Stimulated activated naive CD8-positive, alpha-beta T cell treated with anti-CD3 and anti-CD28 coated beads, Interleukin-15, amount 100 ng/mL, for 72 hours (primary cell): ENCODE measurements around the gene GALNS.
"Not testable (repeated sequence)": the region's sequence is repeated elsewhere in the genome, so short reads cannot be mapped to it uniquely, and the experiment has no call there.

Experiments used
- ATAC-seq: fragments of 150-1000 bp; cut with Tn5 transposase; 2 replicates; pipeline ENCODE4 v1.10.0; 2021; ENCODE audit warnings: mild to moderate bottlenecking, moderate library complexity
- DNase-seq, 2 donors: peaks; one replicate each; pipeline ENCODE4 v3.0.0; 2021 to 2022
- H3K27ac Mint-ChIP-seq, 2 donors: one replicate each; pipeline ENCODE4 v1.8.0; 2022; ENCODE audit warnings: mild to moderate bottlenecking in 2 of 2, mixed read lengths in 2 of 2, moderate library complexity in 2 of 2
- H3K27me3 Mint-ChIP-seq: one replicate; pipeline ENCODE4 v1.8.0; 2022; ENCODE audit warnings: mixed read lengths
- H3K4me1 Mint-ChIP-seq: one replicate; pipeline ENCODE4 v1.8.0; 2022; ENCODE audit warnings: mild to moderate bottlenecking, mixed read lengths
- H3K4me3 Mint-ChIP-seq, 2 donors: one replicate each; pipeline ENCODE4 v1.8.0; 2022; ENCODE audit warnings: mild to moderate bottlenecking in 2 of 2, mixed read lengths in 2 of 2, moderate library complexity in 1 of 2
- H3K9me3 Mint-ChIP-seq, 2 donors: one replicate each; pipeline ENCODE4 v1.8.0; 2022; ENCODE audit warnings: mixed read lengths in 2 of 2

The GALNS gene

GRCh38 chr16:88789594-88789993 lies 67.2 kb downstream of the GALNS start:
- ATAC-seq (no peak), DNase-seq (no peak)
- peaks cover 53% of the 10 kb centered on the region for H3K4me1 Mint-ChIP-seq
- H3K27ac Mint-ChIP-seq, result no peak overlapping the region
- H3K27me3 Mint-ChIP-seq, result no peaks in the 10 kb centered on the region
- H3K4me3 Mint-ChIP-seq, result peak overlapping the region in 1 of 2 donors; percentile 36
- no peaks in the 10 kb centered on the region for H3K9me3 Mint-ChIP-seq

- DNase-seq, H3K27ac Mint-ChIP-seq, ATAC-seq, H3K9me3 Mint-ChIP-seq, H3K27me3 Mint-ChIP-seq, H3K4me3 Mint-ChIP-seq: not testable (repeated sequence)
- H3K4me1 Mint-ChIP-seq, result peaks cover 52% of the 10 kb centered on the region
These were observed 68.0 kb downstream of the GALNS start for GRCh38 chr16:88788749-88789148.

- Mint-ChIP-seq H3K27me3 (no peaks in the 10 kb centered on the region), H3K9me3 (no peaks in the 10 kb centered on the region), H3K27ac (no peak overlapping the region), H3K4me3 (no peak overlapping the region), H3K4me1 (peaks cover 52% of the 10 kb centered on the region)
- DNase-seq (no peak), ATAC-seq (no peak)
These were observed 69.0 kb downstream of the GALNS start for GRCh38 chr16:88787579-88788314.

GRCh38 chr16:88785106-88785924 lies 71.4 kb downstream of the GALNS start, which contains the start of gene PIEZO1:
PIEZO1 (minus strand) TSS chr16:88785220; CDS start chr16:88784964, 256 bp downstream.
- H3K27ac Mint-ChIP-seq, result peak within 1 kb of the TSS; percentile 90 to 91
- no peaks in the 10 kb centered on the region for H3K9me3 Mint-ChIP-seq
- DNase-seq, result peak; percentile 68 to 77

GRCh38 chr16:88784856-88785105 lies 72.0 kb downstream of the GALNS start:
- Mint-ChIP-seq H3K4me1 (peaks cover 52% of the 10 kb centered on the region), H3K9me3 (no peaks in the 10 kb centered on the region), H3K4me3 (peak overlapping the region in 1 of 2 donors; percentile 33), H3K27me3 (no peaks in the 10 kb centered on the region), H3K27ac (no peak overlapping the region)
- ATAC-seq, result peak; percentile 27
- DNase-seq, result no peak

More at GRCh38 chr16:88785106-88785924, 71.4 kb downstream of the GALNS start, which contains the start of gene PIEZO1:
- ATAC-seq, result peak; percentile 29
- Mint-ChIP-seq H3K4me1 (peaks cover 52% of the 10 kb centered on the region), H3K4me3 (peak within 1 kb of the TSS; percentile 74 to 86), H3K27me3 (no peaks in the 10 kb centered on the region)

- Mint-ChIP-seq H3K27me3 (no peaks in the 10 kb centered on the region), H3K27ac (peak overlapping the region; percentile 90 to 91), H3K9me3 (no peaks in the 10 kb centered on the region), H3K4me3 (peak overlapping the region; percentile 66 to 86), H3K4me1 (peaks cover 52% of the 10 kb centered on the region)
- peak; percentile 34 for ATAC-seq
- peak in 1 of 2 donors; percentile 55 for DNase-seq
These were observed 72.5 kb downstream of the GALNS start for GRCh38 chr16:88784074-88784855.

- Mint-ChIP-seq H3K27ac (peak overlapping the region; percentile 88 to 90), H3K4me1 (peaks cover 58% of the 10 kb centered on the region), H3K4me3 (peak overlapping the region; percentile 66 to 67), H3K9me3 (no peaks in the 10 kb centered on the region), H3K27me3 (no peaks in the 10 kb centered on the region)
- no peak for ATAC-seq
- DNase-seq, result no peak
These were observed 73.2 kb downstream of the GALNS start for GRCh38 chr16:88783391-88784073.

- DNase-seq (peak in 1 of 2 donors; percentile 78), ATAC-seq (peak; percentile 78)
- Mint-ChIP-seq H3K4me3 (peak overlapping the region; percentile 66 to 67), H3K4me1 (peaks cover 66% of the 10 kb centered on the region), H3K9me3 (no peaks in the 10 kb centered on the region), H3K27me3 (no peaks in the 10 kb centered on the region), H3K27ac (peak overlapping the region; percentile 28)
These were observed 74.0 kb downstream of the GALNS start for GRCh38 chr16:88782454-88783390.

- H3K4me1 Mint-ChIP-seq, result peaks cover 73% of the 10 kb centered on the region
- DNase-seq (peak in 1 of 2 donors; percentile 64), ATAC-seq (peak; percentile 67)
- no peaks in the 10 kb centered on the region for H3K27me3 Mint-ChIP-seq
- H3K27ac Mint-ChIP-seq, result peak overlapping the region in 1 of 2 donors; percentile 84
- H3K4me3 Mint-ChIP-seq, result peak overlapping the region; percentile 66 to 67
- no peaks in the 10 kb centered on the region for H3K9me3 Mint-ChIP-seq
These were observed 75.3 kb downstream of the GALNS start for GRCh38 chr16:88781140-88782077.

GRCh38 chr16:88780142-88781062 lies 76.3 kb downstream of the GALNS start:
- H3K27me3 Mint-ChIP-seq, result no peaks in the 10 kb centered on the region
- H3K27ac Mint-ChIP-seq, result peak overlapping the region; percentile 69 to 83
- DNase-seq, result no peak
- peak overlapping the region; percentile 66 to 67 for H3K4me3 Mint-ChIP-seq
- no peak for ATAC-seq
- H3K9me3 Mint-ChIP-seq, result no peaks in the 10 kb centered on the region
- peaks cover 69% of the 10 kb centered on the region for H3K4me1 Mint-ChIP-seq

GRCh38 chr16:88779406-88780141 lies 77.2 kb downstream of the GALNS start:
- Mint-ChIP-seq H3K4me3 (peak overlapping the region; percentile 66 to 67), H3K4me1 (peaks cover 71% of the 10 kb centered on the region), H3K9me3 (no peaks in the 10 kb centered on the region), H3K27me3 (no peaks in the 10 kb centered on the region), H3K27ac (peak overlapping the region in 1 of 2 donors; percentile 83)
- DNase-seq (no peak), ATAC-seq (no peak)

- Mint-ChIP-seq H3K27me3 (no peaks in the 10 kb centered on the region), H3K27ac (no peak overlapping the region), H3K9me3 (no peaks in the 10 kb centered on the region), H3K4me3 (no peak overlapping the region), H3K4me1 (peaks cover 76% of the 10 kb centered on the region)
- DNase-seq (no peak), ATAC-seq (no peak)
These were observed 78.1 kb downstream of the GALNS start for GRCh38 chr16:88778541-88779065.
